HG03439 (cell line): Measurements from ENCODE around the gene SERPINB7.

ENCODE experiments used
- ATAC-seq: cut with Tn5 transposase; IDR thresholded peaks from one replicate; pipeline ENCODE4 v1.9.1; 2021; ENCODE audit warnings: mild to moderate bottlenecking, moderate library complexity; ENCODE audit not compliant: unreplicated experiment

Gene SERPINB7

GRCh38 chr18:63787673-63788072 is 12.5 kb downstream of the SERPINB7 start:
- no peak for ATAC-seq

GRCh38 chr18:63788447-63789096 is 13.4 kb downstream of the SERPINB7 start:
- ATAC-seq = no peak

GRCh38 chr18:63789327-63789726 is 14.1 kb downstream of the SERPINB7 start:
- ATAC-seq = no peak

- no peak for ATAC-seq
Measured at GRCh38 chr18:63795606-63796005, 20.4 kb downstream of the SERPINB7 start.

- no peak for ATAC-seq
Measured at GRCh38 chr18:63799189-63799588, 24.0 kb downstream of the SERPINB7 start.

- ATAC-seq = no peak
Measured at GRCh38 chr18:63801343-63801742, 26.1 kb downstream of the SERPINB7 start.

GRCh38 chr18:63808125-63808524 is 32.9 kb downstream of the SERPINB7 start:
- ATAC-seq = no peak

GRCh38 chr18:63817441-63818051 is 42.3 kb downstream of the SERPINB7 start:
- ATAC-seq = no peak

- ATAC-seq = no peak
Measured at GRCh38 chr18:63818212-63818611, 43.0 kb downstream of the SERPINB7 start.

GRCh38 chr18:63819786-63820185 is 44.6 kb downstream of the SERPINB7 start:
- no peak for ATAC-seq

GRCh38 chr18:63820694-63821093 is 45.5 kb downstream of the SERPINB7 start:
- no peak for ATAC-seq

GRCh38 chr18:63823516-63824219 is 48.5 kb downstream of the SERPINB7 start:
- no peak for ATAC-seq

GRCh38 chr18:63824220-63824525 is 49.0 kb downstream of the SERPINB7 start:
- ATAC-seq = no peak

GRCh38 chr18:63828120-63828519 is 52.9 kb downstream of the SERPINB7 start:
- ATAC-seq = no peak

GRCh38 chr18:63828656-63829055 is 53.4 kb downstream of the SERPINB7 start:
- ATAC-seq = no peak

GRCh38 chr18:63829886-63830285 is 54.7 kb downstream of the SERPINB7 start:
- ATAC-seq = no peak

GRCh38 chr18:63831080-63831788 is 56.0 kb downstream of the SERPINB7 start:
- ATAC-seq = peak; percentile 92

- peak; percentile 60 for ATAC-seq
Measured at GRCh38 chr18:63832470-63832869, 57.3 kb downstream of the SERPINB7 start.

GRCh38 chr18:63834471-63835113 is 59.4 kb downstream of the SERPINB7 start:
- ATAC-seq = no peak

- no peak for ATAC-seq
Measured at GRCh38 chr18:63836456-63836855, 61.2 kb downstream of the SERPINB7 start.

- ATAC-seq = no peak
Measured at GRCh38 chr18:63837590-63837989, 62.4 kb downstream of the SERPINB7 start.
